Thyroid gland (tissue), 4 donors: Measurements from ENCODE around the gene APOH. TPM values are rescaled to one million over a fixed set of nuclear protein-coding genes. Genes with fewer than 3 reads are reported as not detected.

Source experiments
- DNase-seq, 2 donors: peaks; one replicate each; pipeline ENCODE4 v3.0.0-alpha.2; 2019
- H3K27ac ChIP-seq, 3 donors: fragments of 200-600 bp; sonication (generic); 1 replicate in 2 of 3; 2 replicates in 1 of 3; pipeline ENCODE4 v1.5.1; 2016 to 2019; ENCODE audit warnings: mild to moderate bottlenecking in 1 of 3, moderate library complexity in 1 of 3
- H3K27me3 ChIP-seq: fragments of 200-600 bp; sonication (generic); one replicate; pipeline ENCODE4 v1.5.1; 2019
- H3K36me3 ChIP-seq, 2 donors: fragments of 200-600 bp; sonication (generic); one replicate each; pipeline ENCODE4 v1.5.1; 2016 to 2019
- H3K4me1 ChIP-seq, 2 donors: fragments of 200-600 bp; sonication (generic); one replicate each; pipeline ENCODE4 v1.5.1; 2017 to 2019
- H3K4me3 ChIP-seq, 3 donors: fragments of 200-600 bp; sonication (generic); replicated peaks in 1 of 3; 1 replicate in 2 of 3; 2 replicates in 1 of 3; pipeline ENCODE4 v1.5.1; 2016; ENCODE audit warnings: mild to moderate bottlenecking in 1 of 3
- H3K9me3 ChIP-seq: fragments of 200-600 bp; sonication (generic); one replicate; pipeline ENCODE4 v1.5.1; 2017
- POLR2A ChIP-seq, 2 donors: fragments of 450-650 bp; IDR thresholded peaks; one replicate each; pipeline ENCODE4 v1.6.1; 2017; ENCODE audit warnings: antibody characterized with exemption in 2 of 2, mild to moderate bottlenecking in 2 of 2, moderate library complexity in 1 of 2
- WGBS, 2 donors: methylation state at CpG; one replicate each; pipeline ENCODE4 v1.1.5; 2017; 5-methylcytosine and 5-hydroxymethylcytosine counted together
- intact Hi-C: fragments of 100-400 bp; cut with DNase I; formaldehyde crosslinking; loops from one replicate; pipeline ENCODE4 v1.15.1; 2023
- small RNA-seq: library from RNA; depleted of rRNA; stranded (forward); fragments of <200 nt; gene quantifications from one replicate; pipeline ENCODE3, GENCODE V24; 2016
- total RNA-seq, 4 donors: library from RNA; depleted of rRNA; stranded (reverse); fragments of >200 nt; gene quantifications; one replicate each; pipeline ENCODE4 v1.2.3, GENCODE V29; 2016
- TF ChIP-seq, protein P1 (sequence below), 6 experiments: fragments of 200-600 bp in 3 of 6; fragments of 450-650 bp in 3 of 6; sonication (generic) in 3 of 6; IDR thresholded peaks; one replicate each; pipeline ENCODE4 v1.5.1; 2016 to 2019; ENCODE audit warnings: antibody characterized with exemption in 6 of 6, mild to moderate bottlenecking in 2 of 6, inconsistent platforms in 1 of 6, moderate library complexity in 1 of 6

APOH gene
- total RNA-seq, 4 donors from 2014 or later, result not detected

DNA sequence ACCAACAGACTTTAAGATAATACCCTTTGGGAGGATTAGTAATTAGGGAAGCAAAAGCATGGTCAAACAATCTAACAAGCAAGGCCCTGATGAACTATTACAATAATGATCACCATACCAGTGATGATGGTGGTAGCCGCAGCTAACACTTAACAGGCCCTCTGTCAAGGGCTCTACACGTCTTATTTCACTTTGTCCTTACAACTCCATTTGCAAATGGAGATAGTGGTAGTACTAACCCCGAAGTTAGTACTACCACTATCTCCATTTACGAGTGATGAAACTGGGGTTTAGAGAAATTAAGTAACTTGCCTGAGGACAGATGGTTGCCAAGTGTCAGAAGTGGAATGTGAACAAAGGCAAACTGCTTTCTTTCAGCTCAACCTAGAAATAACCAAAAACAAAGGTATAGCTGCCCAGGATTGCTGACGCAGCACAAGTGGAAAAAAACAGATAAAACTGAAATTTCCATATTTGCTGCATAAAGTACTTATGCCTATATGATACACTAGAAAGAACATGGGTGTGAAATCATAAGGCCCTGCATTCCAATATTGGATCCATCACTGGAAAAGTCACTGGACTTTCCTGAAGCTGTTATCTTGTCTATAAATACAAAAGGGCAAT is 61.9 kb downstream of the APOH start:
- H3K4me3 ChIP-seq, result no peak overlapping the region
- WGBS, 2 donors, result 66 to 70% methylated on average over 5 of the region's 5 CpGs
- no peaks in the 10 kb centered on the region for H3K9me3 ChIP-seq
- no peak overlapping the region for H3K27ac ChIP-seq
- TF ChIP-seq, protein P1, sequence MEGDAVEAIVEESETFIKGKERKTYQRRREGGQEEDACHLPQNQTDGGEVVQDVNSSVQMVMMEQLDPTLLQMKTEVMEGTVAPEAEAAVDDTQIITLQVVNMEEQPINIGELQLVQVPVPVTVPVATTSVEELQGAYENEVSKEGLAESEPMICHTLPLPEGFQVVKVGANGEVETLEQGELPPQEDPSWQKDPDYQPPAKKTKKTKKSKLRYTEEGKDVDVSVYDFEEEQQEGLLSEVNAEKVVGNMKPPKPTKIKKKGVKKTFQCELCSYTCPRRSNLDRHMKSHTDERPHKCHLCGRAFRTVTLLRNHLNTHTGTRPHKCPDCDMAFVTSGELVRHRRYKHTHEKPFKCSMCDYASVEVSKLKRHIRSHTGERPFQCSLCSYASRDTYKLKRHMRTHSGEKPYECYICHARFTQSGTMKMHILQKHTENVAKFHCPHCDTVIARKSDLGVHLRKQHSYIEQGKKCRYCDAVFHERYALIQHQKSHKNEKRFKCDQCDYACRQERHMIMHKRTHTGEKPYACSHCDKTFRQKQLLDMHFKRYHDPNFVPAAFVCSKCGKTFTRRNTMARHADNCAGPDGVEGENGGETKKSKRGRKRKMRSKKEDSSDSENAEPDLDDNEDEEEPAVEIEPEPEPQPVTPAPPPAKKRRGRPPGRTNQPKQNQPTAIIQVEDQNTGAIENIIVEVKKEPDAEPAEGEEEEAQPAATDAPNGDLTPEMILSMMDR (IDR thresholded peaks at IDR 0.05), result no peak
- TF ChIP-seq POLR2A (IDR thresholded peaks at IDR 0.05), result no peak
- H3K4me1 ChIP-seq, result no peaks in the 10 kb centered on the region
- intact Hi-C loops, result no loop called here
- H3K27me3 ChIP-seq, result no peaks in the 10 kb centered on the region
- H3K36me3 ChIP-seq, result no peaks in the 10 kb centered on the region
- no peak for DNase-seq

DNA sequence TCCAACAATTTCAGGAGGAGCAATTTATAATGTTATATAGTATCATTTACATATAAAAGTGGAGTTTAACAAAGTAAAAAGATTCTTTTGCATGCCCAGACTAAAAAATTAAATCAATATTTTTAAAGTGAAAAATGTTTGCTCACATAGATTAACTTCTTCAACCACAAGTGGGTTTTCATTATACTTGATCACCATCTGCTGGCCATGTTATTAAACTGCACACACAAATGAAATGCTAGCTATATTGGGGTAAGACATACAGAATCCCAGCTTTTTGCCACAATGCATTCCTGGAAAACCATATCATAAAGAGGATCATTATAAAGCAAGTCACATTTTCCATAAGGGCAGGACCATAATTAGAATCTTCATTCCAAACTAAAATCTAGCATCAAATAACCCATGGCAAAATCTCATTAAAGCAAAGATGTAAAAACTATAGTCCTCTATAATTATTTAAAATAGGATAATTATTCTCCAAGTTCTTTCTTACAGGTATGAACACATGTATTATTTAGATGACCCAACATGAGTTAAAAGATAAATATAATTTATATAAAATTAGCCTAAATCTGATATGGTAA is 63.6 kb downstream of the APOH start:
- H3K4me3 ChIP-seq, result no peak overlapping the region
- intact Hi-C loops, result no loop called here
- no peak for DNase-seq
- no peaks in the 10 kb centered on the region for H3K4me1 ChIP-seq
- H3K9me3 ChIP-seq, result no peaks in the 10 kb centered on the region
- H3K36me3 ChIP-seq, result no peaks in the 10 kb centered on the region
- H3K27me3 ChIP-seq, result no peaks in the 10 kb centered on the region
- no peak for TF ChIP-seq POLR2A (IDR thresholded peaks at IDR 0.05)
- TF ChIP-seq, protein P1 (IDR thresholded peaks at IDR 0.05), result peak; percentile 36 to 81 (median 58)
- H3K27ac ChIP-seq, result no peak overlapping the region

Small RNAs within 50 kb of the gene (small RNA-seq; reads per million reads assigned to genes)
- gene RNA5SP444, result not detected

Other genes with a start within 250 kb of the APOH start
- gene CEP112, start 37.3 kb downstream of the APOH start, total RNA-seq, result 10 to 100 TPM; 14.6 to 21.2 (median 20.2) TPM
- 10 to 100 TPM in 3 of 4 donors, 1 to 10 TPM in 1; 6.7 to 24.2 (median 15.3) TPM for gene PRKCA, start 73.2 kb upstream of the APOH start, total RNA-seq